Brain microvascular endothelial cell (primary cell): ENCODE data around the gene PSTPIP1.

Source experiments
- DNase-seq: peaks from one replicate; pipeline ENCODE4 v3.0.0-alpha.2; 2020
- H3K27ac ChIP-seq: fragments of 250-450 bp; sonication (Bioruptor Pico); 2 replicates; pipeline ENCODE4 v1.5.1; 2020; ENCODE audit warnings: mild to moderate bottlenecking, moderate library complexity
- H3K27me3 ChIP-seq: fragments of 250-450 bp; sonication (Bioruptor Pico); replicated peaks from 2 replicates; pipeline ENCODE4 v1.5.1; 2020; ENCODE audit warnings: mild to moderate bottlenecking
- H3K36me3 ChIP-seq: fragments of 250-450 bp; sonication (Bioruptor Pico); replicated peaks from 2 replicates; pipeline ENCODE4 v1.5.1; 2020; ENCODE audit warnings: mild to moderate bottlenecking
- H3K4me3 ChIP-seq: 2 replicates; pipeline ENCODE4 v1.5.1; 2011; ENCODE audit warnings: low read depth, mild to moderate bottlenecking, control low read depth, low read length, moderate library complexity
- CTCF ChIP-seq: IDR thresholded peaks from 2 replicates; pipeline ENCODE4 v1.5.1; 2011; ENCODE audit warnings: low read depth, mild to moderate bottlenecking, moderate library complexity, low read length, control low read depth, inconsistent platforms; ENCODE audit errors: missing control alignments
- in situ Hi-C: cut with HindIII; loops from 2 replicates; pipeline ENCODE4 v1.10.0; 2017; ENCODE audit warnings: low sequenced_read_pairs, low pct_ligation_motif_present

The PSTPIP1 gene

DNA sequence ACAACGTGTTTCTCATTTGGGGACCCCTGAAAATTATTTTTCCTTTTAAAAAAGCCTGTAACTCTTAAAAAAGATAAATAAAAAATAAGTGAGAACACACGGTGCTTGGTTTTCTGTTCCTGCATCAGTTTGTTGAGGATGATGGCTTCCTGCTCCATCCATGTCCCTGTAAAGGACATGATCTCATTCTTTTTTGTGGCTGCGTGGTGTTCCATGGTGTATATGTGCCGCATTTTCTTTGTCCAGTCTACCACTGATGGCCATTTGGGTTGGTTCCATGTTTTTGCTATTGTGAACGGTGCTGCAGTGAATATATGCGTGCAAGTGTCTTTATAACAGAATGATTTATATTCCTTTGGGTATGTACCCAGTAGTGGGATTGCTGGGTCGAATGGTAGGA, 73.7 kb downstream of the PSTPIP1 start:
- Histone ChIP-seq H3K27me3 (no peaks in the 10 kb centered on the region), H3K4me3 (no peak overlapping the region), H3K27ac (no peak overlapping the region), H3K36me3 (no peaks in the 10 kb centered on the region)
- no peak for TF ChIP-seq CTCF
- no peak for DNase-seq
- in situ Hi-C loops: no loop called here

DNA sequence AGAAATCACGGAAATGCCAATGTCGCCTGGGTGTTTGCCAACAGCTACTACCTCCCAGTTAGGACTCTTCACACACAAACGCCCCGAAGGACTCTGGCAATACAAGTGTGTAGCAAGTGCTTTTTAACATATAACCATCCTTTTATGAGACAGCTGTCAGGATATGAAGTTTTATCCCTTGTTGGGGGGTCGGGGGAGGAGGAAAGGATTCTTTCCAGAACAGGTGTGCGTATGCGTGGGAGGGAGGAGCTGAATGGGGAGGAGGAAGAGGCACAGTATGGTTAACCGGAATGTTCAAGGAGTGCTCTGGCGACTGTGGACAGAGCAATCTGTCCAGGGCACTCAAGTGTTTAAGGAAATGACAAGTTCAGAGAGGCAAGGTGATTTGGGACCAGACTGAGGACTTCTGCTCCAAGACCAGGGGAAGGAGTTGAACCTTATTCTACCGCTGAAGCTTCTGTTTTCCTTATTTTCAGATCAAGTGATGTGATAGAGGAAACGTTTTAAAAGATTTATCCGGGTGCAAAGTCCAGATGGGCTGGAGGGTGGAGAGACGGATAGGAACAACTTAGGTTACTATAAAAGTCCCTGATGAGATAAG, 74.7 kb downstream of the PSTPIP1 start:
- H3K27ac ChIP-seq: no peak overlapping the region
- H3K27me3 ChIP-seq: no peaks in the 10 kb centered on the region
- H3K36me3 ChIP-seq: no peaks in the 10 kb centered on the region
- DNase-seq: no peak
- TF ChIP-seq CTCF: no peak
- in situ Hi-C loops: no loop called here
- peak overlapping the region; percentile 73 for H3K4me3 ChIP-seq

DNA sequence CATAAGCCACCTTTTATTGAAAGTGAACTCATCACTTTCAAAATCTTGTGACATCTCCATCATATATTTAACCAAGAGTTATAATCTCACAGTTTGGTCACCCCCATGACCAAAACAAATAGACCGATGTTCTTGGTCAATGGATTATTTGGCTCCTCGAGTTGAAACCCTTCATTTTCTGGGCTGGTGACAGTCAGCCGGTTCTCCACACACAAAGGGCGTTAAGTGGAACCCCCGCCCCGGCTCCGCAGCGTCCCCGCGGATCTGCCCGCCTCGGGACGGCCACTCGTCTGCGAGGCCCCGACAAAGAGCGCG, 75.2 kb downstream of the PSTPIP1 start:
- peak overlapping the region; percentile 73 for H3K27ac ChIP-seq
- no peaks in the 10 kb centered on the region for H3K27me3 ChIP-seq
- no peak for TF ChIP-seq CTCF
- H3K36me3 ChIP-seq: no peaks in the 10 kb centered on the region
- in situ Hi-C loops: no loop called here
- DNase-seq: no peak
- peak overlapping the region; percentile 73 for H3K4me3 ChIP-seq

GRCh38 chr15:77070495-77071304, 75.8 kb downstream of the PSTPIP1 start, which contains the start of gene TSPAN3:
Gene TSPAN3, minus strand, starts transcription at chr15:77071109. Its CDS starts 155 bp downstream, at chr15:77070954.
- peak; percentile 81 for DNase-seq
- Histone ChIP-seq H3K4me3 (peak within 1 kb of the TSS; percentile 73), H3K36me3 (no peaks in the 10 kb centered on the region), H3K27ac (peak within 1 kb of the TSS; percentile 73), H3K27me3 (no peaks in the 10 kb centered on the region)
- in situ Hi-C loops: no loop called here
- no peak for TF ChIP-seq CTCF

DNA sequence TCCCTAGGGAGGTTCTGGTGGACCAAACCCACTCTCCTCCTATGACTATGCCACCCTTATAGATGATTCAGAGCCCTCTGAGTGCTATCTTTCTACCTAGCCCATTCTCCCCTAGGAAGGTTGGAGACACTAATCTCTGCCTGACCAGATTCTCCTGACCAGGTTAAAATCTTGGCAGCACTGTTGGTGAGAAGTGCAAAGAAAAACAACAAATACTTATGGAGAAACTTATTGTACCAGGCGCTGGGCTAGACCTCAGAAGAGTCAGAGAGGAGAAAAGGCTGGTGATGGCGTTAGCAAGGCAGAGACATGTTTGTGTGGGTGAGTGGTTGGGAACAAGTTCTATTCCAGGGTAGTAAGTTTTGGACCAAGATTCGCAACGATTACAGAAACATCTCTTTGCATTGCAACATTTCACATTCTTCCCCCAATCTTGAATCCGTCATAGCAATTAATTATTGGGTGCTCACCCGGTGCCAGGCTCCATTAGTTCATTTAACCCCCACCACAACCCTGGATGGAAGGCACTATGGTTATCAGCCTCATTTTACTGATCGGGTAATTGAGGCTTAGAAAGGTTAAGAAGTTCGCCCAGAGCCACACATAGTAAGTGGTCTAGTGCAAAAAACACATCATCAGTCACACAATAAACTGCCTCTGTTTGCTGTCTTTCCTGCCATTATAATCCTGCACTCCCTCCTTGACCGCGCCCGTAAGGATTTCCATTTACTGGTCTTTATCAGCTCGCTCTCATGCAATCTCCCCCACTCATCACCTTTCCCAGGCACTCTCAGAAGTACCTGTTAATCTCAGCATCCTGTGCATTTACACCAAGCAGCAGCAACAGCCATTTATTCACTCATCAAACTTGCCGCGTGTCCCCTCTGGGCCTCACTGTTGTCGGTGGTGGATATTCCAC, 76.6 kb downstream of the PSTPIP1 start:
- Histone ChIP-seq H3K27ac (no peak overlapping the region), H3K4me3 (no peak overlapping the region), H3K36me3 (no peaks in the 10 kb centered on the region), H3K27me3 (no peaks in the 10 kb centered on the region)
- DNase-seq: no peak
- no peak for TF ChIP-seq CTCF
- in situ Hi-C loops: no loop called here
